Skeletal muscle cell (primary cell): ENCODE results near the gene CD79B.
"Not testable (repeated sequence)": the region's sequence is repeated elsewhere in the genome, so short reads cannot be mapped to it uniquely, and the experiment has no call there.

ENCODE experiments used
- DNase-seq: peaks from one replicate; pipeline ENCODE4 v3.0.0-alpha.2; 2010; ENCODE audit warnings: low read depth
- H3K4me3 ChIP-seq: 2 replicates; pipeline ENCODE4 v1.5.1; 2011; ENCODE audit warnings: low read depth, mild to moderate bottlenecking, control low read depth, low read length, moderate library complexity

CD79B gene

DNA sequence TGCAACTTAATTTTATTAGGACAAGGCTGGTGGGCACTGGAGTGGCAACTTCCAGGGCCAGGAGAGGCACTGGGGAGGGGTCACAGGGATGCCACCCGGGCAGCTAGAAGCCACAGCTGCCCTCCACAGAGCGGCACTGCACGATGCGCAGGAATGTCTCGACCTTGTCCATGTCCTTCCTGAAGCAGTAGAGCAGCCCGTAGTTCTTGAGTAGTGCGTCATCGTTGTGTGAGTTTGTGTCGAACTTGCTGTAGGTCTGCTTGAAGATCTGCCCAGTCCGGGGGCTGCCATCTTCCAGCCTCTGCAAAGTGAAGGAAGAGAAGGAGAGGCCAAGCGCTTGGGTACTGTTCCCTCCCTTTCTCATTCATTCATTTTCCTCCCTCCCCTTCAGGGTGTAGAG lies 14.9 kb downstream of the CD79B start:
- not testable (repeated sequence) for H3K4me3 ChIP-seq, DNase-seq

DNA sequence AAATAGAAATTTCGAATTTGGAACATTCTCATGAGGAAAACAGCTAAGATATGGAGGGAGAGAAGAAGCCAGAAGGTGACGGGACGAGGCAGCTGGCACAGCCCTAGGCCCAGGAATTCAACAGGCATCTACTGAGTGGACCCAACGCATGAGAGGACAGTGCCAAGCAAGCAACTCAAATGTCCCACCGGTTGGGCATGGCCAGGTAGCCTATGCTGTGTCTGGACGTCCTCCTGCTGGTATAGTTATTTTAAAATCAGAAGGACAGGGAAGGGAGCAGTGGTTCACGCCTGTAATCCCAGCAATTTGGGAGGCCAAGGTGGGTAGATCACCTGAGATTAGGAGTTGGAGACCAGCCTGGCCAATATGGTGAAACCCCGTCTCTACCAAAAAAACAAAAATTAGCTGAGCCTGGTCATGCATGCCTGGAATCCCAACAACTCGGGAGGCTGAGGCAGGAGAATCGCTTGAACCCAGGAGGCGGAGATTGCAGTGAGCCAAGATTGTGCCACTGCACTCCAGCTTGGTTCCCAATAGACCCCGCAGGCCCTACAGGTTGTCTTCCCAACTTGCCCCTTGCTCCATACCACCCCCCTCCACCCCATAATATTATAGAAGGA lies 15.5 kb downstream of the CD79B start:
- no peak overlapping the region for H3K4me3 ChIP-seq
- no peak for DNase-seq

- H3K4me3 ChIP-seq, DNase-seq: not testable (repeated sequence)
Measured at GRCh38 chr17:63915753-63916152, 16.4 kb downstream of the CD79B start.

- DNase-seq: no peak
- H3K4me3 ChIP-seq: no peak overlapping the region
Measured at GRCh38 chr17:63914471-63914870, 17.7 kb downstream of the CD79B start.

- H3K4me3 ChIP-seq: no peak overlapping the region
- no peak for DNase-seq
Measured at GRCh38 chr17:63911657-63912100, 20.5 kb downstream of the CD79B start.

- DNase-seq: no peak
- H3K4me3 ChIP-seq: no peak within 1 kb of the TSS
Measured at GRCh38 chr17:63911041-63911635, 21.0 kb downstream of the CD79B start, which contains the start of gene CSHL1. Gene CSHL1, minus strand, starts transcription at chr17:63911258. Its CDS starts 62 bp downstream, at chr17:63911196.

DNA sequence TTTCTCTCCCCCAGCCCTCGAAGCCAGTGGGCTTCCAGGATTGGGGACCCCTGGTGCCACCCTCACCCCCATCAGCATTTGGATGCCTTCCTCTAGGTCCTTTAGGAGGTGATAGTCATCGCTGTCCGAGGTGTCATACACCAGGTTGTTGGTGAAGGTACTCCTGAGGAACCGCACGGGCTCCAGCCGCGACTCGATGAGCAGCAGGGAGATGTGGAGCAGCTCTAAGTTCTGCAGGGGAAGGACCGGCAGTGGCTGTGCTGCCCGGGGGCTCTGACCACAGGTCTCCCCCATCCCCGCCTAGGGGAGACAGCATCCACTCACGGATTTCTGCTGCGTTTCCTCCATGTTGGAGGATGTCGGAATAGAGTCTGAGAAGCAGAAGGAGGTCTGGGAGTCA lies 22.0 kb downstream of the CD79B start:
- no peak for DNase-seq
- no peak overlapping the region for H3K4me3 ChIP-seq

DNA sequence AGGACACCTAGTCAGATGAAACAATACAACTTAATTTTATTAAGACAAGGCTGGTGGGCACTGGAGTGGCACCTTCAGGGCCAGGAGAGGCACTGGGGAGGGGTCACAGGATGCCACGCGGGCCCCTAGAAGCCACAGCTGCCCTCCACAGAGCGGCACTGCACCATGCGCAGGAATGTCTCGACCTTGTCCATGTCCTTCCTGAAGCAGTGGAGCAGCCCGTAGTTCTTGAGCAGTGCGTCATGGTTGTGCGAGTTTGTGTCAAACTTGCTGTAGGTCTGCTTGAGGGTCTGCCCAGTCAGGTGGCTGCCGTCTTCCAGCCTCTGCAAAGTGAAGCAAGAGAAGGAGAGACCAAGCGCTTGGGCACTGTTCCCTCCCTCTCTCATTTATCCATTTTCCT lies 22.5 kb downstream of the CD79B start:
- not testable (repeated sequence) for H3K4me3 ChIP-seq, DNase-seq

DNA sequence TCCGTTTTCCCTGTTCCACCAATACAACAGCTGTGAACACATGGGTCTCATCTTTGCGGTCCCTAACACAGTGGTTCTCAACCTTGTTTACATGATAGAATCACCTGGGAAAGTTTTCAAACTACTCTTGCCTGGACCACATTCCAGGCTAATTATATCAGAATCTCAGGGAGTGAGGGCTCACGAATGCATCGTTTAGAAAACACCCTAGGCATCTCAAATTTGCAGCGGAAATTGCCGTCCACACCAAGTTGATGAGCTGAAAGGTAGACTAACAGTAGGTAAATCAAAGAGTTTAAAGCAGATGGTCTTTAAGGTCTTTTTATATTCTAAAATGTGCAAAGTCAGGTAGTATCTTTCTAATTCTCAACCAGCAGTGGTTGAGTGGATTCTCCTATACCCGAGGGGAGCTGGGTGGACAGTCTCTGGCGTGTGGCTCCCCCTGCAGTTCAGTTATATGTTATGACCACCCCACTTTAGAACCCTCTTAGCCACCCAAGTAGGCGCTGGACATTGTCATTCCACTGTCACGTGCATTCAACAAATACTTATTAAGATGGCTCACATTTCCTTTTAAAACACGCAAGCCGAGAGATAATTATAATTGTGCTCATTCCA lies 24.9 kb downstream of the CD79B start:
- not testable (repeated sequence) for DNase-seq, H3K4me3 ChIP-seq

DNA sequence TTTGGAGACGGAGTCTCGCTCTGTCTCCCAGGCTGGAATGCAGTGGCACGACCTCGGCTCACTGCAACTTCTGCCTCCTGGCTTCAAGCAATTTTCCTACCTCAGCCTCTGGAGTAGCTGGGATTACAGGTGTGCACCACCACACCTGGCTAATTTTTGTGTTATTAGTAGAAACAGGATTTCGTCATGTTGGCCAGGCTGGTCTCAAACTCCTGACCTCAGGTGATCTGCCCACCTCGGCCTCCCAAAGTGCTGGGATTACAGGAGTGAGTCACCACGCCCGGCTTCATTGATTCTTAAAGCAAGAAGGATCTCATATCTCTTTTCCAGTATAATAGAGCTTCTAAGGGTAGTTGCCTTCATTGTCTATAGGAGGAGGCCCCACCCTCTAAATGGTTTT lies 27.3 kb downstream of the CD79B start:
- not testable (repeated sequence) for H3K4me3 ChIP-seq, DNase-seq

DNA sequence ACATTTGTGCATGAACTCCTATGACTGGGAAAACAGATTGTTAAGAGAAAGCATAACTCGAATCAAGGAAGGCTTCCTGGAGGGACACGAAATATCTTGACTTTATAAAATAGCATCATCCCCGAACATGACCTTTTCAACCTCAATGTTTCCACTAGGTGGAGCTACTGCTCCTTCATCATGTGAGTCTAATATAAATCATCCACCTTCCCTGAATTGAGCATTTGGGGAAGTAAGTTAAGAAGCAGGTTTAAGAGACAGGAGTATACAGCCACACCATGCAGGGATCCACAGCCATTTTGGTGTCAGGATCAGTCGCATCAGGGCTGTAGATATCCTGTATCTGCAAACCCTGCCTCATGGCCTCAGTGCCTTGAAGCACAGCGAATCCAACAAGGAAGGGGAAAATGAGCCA lies 28.3 kb downstream of the CD79B start:
- not testable (repeated sequence) for DNase-seq, H3K4me3 ChIP-seq

DNA sequence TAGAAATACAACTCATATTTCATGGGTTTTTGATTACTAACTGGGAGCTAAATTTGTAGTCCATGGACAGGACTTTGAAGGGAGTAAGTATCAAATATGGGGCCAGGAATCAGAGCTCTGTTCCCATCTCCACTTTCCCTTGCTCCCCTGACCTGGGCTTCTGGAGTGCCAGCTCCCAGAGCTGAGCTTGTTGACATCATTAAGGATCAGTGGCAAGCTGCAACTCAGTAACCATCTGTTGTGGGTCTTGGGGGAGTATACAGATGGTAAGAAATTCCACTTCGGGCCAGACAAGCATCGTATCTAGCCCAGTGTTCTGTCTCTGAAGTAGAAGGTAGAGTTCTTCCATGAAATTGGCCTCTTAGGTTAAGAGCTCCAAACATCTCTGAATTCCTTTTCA lies 30.2 kb downstream of the CD79B start:
- not testable (repeated sequence) for H3K4me3 ChIP-seq, DNase-seq

DNA sequence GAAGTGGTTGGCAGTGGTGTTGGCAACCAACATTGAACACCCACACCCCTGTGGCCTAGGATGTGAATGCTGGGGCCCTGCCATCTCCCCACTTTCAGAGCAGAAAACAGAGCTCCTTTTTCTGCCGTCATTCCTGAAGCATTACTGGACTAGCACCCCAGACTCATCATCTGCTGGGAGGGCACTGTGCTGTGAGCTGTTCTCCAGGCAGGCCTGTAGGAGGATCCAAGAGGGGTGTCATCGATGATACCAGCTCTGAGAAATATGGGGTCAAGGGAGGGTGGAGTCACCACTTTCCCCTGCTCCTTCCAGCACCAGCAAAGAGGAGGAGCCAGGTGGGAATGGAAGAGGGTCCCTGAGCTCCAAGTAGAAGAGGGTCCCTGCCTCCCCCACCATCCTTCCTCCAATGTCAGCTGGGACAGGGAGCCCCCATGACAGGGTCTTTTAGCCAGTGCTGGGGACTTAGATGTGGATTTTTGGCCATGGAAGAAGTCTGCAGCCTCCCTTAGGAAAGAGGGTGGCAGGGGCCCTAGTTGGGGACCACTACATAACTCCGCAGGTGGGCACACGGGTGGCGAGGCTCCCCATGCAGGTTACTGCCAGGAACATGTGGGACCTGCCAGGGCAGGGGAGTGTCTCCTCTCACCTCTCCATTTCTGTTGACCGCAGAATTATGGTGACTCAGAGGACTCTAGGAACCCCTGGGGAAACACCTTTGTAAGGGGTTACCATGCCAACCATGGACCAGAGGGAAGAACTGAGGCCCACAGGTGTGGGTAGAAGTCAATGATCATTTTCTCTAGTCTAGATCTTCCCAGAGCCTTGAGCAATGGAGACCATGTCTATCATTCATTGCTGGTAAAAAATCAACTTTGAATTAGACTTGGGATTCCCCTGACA lies 33.0 kb downstream of the CD79B start:
- not testable (repeated sequence) for DNase-seq, H3K4me3 ChIP-seq

DNA sequence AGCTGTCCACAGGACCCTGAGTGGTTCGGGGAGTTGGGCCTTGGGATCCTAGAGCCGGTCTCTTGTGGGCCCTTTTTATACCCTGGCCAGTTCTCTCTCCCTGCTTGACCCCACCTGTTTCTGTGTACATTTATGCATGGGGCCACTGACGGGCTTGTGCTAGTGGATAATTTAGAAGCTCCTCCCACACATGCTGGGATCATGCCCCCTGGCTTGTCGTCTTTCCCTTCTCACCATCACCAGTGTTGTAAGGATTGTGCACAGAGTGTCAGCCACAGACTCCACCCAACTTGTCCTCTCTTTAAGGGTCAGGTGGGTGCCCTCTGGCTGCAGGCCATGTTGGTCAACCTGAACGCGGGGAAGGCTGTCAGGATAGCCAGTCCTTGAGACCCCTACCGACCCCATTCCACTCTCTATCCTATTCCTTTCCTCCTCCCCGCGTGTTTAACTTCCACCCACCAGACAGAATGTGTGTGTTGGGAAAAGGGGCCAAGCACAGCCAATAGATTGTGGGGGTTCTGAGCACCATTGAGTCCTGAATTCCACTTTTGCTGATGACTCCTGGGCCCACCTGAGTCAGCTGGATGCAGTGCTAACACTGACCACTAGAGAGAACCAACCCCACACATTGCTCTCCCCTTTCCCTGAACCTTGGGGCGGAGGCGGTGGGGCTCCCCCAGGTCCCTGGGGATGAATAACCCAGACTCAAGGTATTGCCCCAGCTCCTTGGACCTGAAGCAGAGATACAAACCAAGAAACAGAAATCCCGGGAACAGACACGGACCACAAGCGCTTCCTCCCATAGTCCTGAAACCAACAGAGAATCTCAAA lies 35.4 kb downstream of the CD79B start, which contains the start of gene CSH1:
TSS of gene CSH1 (minus strand) at position 51 of the 831 bp plus-strand sequence. CDS start 63 bp downstream, outside the sequence.
- H3K4me3 ChIP-seq, DNase-seq: not testable (repeated sequence)

DNA sequence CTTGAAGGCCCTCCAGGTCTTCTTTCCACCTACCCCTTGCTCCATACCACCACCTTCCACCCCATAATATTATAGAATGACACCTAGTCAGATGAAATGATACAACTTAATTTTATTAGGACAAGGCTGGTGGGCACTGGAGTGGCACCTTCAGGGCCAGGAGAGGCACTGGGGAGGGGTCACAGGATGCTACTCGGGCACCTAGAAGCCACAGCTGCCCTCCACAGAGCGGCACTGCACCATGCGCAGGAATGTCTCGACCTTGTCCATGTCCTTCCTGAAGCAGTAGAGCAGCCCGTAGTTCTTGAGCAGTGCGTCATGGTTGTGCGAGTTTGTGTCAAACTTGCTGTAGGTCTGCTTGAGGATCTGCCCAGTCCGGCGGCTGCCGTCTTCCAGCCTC lies 37.3 kb downstream of the CD79B start:
- DNase-seq, H3K4me3 ChIP-seq: not testable (repeated sequence)

GRCh38 chr17:63894021-63894420 lies 38.1 kb downstream of the CD79B start:
- not testable (repeated sequence) for DNase-seq, H3K4me3 ChIP-seq

- H3K4me3 ChIP-seq, DNase-seq: not testable (repeated sequence)
Measured at GRCh38 chr17:63892316-63893037, 39.7 kb downstream of the CD79B start.
